OCI-LY3 (cell line): ENCODE data around the gene EIF1.

ENCODE experiments used
- CTCF ChIP-seq: fragments of 200-600, 300-600 bp; sonication (generic); IDR thresholded peaks from 2 replicates; pipeline ENCODE4 v1.5.1; 2014; ENCODE audit warnings: antibody characterized with exemption, low read length, low read depth
- EZH2phosphoT487 ChIP-seq: fragments of 200-600 bp; shearing (Covaris generic); IDR thresholded peaks from 2 replicates; pipeline ENCODE4 v1.6.1; 2018; ENCODE audit warnings: antibody characterized with exemption, mixed run types, low read depth

GRCh38 chr17:41654678-41655607 is 33.7 kb upstream of the EIF1 start:
- no peak for TF ChIP-seq CTCF
- TF ChIP-seq EZH2phosphoT487 = no peak
